Dermis blood vessel endothelial cell (primary cell): Measurements from ENCODE around the gene NAA60. TPM values are rescaled to one million over a fixed set of nuclear protein-coding genes. Genes with fewer than 3 reads are reported as not detected.

Experiments used
- DNase-seq: peaks from one replicate; pipeline ENCODE4 v3.0.0; 2010
- total RNA-seq: library from RNA; depleted of rRNA; stranded (reverse); fragments of >200 nt; gene quantifications from 2 replicates; pipeline ENCODE4 v1.2.3, GENCODE V29; 2014

NAA60 gene
- 19.9 and 22.8 TPM in 2 replicates for total RNA-seq

DNA sequence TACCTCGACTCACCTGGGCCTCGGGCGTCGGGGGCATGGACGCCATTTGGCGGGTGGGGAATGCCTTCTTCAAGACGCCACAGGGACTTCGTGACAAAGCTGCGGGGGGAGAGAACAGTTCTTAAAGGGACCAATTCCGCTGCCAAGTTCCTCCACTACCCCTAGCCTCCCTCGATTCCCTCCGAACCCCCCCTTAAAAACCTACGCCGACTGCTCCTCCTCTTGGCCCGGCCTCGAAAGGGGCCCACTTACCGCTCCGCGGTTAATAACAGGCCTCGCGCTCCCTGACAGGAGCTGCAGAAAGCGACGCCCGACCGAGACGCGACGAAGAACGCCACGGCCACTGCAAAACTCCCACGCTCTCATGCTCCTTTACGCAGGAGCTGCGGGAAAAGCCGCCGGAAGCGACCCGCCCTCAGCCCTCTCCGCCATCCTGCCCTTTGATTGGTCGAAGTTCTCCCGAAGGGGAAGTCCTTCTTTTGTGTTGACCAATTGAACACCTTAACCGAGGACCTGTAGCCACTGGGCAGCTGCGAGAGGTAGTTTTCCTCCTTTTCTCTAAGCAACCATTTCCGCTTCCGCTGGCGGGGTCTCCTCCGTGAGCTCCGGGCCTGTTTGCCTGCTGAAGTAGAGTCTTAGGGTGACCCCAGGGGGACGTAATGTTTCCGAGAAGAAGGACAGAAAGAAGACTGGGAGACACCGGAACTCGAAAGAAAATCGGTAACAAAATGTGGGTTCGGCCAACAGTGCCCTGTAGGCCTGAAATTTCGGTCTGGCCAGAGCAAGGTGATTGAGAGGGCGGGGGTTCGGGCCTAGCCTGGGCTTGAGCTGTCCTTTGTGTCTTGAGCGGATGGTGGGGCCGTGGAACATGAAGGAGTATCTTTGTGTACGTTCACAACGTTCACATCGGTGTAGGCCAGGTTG, at the start of gene NAA60, which contains the start of gene ZNF597:
Gene NAA60 (plus strand): TSS at position 573 of the 924 bp plus-strand sequence. CDS start 32,548 bp downstream, outside the sequence.
Gene ZNF597 (minus strand): TSS at position 397 of the 924 bp plus-strand sequence. CDS start 351 bp downstream, at position 46.
- DNase-seq = peak; percentile 93

DNA sequence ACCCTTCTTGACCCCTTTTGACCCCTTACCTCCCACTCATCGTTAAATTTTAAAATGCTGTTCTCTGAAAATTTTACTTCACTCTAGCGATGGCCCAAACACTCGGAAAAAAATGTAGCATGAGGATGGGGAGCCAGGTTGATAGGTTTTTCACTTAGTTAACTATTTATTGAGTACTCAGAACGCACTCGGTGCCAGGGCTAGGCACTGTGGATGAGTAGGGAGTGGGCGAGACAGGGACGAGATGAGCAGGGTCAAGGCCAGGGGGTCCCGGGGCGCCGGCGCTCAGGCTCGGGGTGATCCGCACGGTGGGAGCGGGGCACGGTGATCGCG, 43.1 kb upstream of the NAA60 start:
- DNase-seq = no peak

DNA sequence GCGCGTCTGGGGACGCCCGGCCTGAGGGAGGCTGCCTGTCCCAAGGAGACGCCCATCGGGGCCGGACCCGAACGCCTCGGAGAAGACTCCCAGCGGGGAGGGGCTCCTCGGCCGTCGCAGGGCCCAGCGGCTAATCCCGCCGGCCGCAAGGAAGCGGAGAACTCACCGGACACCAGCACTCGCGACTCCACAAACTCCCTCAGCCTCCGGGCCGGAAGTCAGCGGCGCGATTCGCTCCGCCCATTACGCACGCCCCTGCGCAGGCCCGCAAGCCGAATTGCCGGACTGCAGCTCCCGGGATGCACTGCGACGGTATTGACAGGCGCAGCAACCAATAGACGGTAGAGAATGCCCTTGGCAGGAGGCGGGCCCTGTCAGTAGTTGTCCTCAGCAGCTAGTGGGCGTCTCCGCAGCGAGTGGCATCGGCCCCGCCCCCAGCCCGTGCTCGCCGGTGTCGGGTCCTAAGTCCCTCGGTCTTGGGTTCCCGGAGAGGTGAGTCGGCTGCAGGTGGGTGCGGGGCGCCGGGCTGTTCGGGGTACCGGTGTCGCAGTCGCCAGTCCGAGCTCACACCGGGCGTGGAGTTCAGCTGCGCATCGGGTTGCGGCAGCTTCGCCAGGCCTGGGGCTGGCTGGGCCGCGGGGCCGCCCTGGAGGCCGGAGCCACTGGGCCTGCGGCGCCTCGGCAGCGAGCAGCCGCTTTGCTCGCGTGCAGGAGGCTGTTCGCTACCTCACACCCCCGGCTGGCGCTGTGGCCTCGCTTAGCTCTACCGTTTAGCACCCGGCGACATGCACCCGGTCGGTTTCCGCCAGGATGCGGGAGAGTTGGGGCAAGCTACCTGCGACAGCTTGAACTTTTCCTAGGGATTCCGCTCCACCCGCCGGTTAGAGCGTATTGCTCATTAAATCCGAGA, 42.4 kb upstream of the NAA60 start, which contains the start of the genes ZNF174 and ZSCAN32:
Gene ZNF174 (plus strand): TSS at position 437 of the 910 bp plus-strand sequence. CDS start 790 bp downstream, outside the sequence.
Gene ZSCAN32 (minus strand): TSS at position 226 of the 910 bp plus-strand sequence. CDS start 3,447 bp downstream, outside the sequence.
- peak; percentile 99 for DNase-seq

DNA sequence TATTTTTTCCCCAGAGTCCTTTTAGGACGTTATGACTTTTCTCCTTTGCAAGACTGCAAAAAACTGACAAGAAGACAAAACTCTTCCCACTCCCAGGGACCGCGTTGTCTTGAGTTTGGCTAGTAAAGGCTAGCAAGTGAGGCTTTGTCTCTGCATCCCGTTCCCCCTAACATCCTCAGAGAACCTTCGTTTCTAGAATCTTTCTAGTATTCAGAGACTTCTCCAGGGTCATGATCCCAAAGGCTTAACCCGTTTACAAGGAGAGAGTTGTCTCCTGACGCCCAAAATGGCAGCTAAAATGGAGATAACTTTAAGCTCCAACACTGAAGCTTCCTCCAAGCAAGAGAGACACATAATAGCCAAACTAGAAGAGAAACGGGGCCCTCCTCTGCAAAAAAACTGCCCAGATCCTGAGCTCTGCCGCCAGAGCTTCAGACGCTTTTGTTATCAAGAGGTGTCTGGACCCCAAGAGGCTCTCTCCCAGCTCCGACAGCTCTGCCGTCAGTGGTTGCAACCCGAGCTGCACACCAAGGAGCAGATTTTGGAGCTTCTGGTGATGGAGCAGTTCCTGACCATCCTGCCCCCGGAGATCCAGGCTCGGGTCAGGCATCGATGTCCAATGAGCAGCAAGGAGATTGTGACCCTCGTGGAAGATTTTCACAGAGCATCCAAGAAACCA, 41.6 kb upstream of the NAA60 start:
- peak; percentile 20 for DNase-seq

DNA sequence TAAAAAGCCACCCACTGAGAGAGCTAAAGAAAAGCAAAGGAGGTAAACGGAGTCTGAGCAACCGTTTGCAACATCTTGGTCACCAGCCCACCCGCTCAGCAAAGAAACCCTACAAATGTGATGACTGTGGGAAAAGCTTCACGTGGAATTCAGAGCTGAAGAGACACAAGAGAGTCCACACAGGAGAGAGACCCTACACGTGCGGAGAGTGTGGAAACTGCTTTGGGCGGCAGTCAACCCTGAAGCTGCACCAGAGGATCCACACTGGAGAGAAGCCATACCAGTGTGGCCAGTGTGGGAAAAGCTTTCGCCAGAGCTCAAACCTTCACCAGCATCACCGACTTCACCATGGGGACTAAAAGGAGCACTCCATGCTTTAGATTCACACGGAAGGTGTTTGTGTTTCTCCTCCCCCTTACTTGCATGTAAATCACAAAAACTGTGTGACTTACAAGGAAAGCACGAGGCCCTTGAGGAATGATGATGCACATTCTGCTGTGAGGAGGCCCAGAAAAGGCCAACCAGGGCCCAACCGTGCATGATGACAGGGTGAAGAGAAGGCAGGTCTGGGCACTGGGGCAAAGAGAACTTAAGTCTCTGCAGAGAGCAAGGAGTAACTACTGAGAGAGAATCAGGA, 34.8 kb upstream of the NAA60 start:
- DNase-seq = no peak

DNA sequence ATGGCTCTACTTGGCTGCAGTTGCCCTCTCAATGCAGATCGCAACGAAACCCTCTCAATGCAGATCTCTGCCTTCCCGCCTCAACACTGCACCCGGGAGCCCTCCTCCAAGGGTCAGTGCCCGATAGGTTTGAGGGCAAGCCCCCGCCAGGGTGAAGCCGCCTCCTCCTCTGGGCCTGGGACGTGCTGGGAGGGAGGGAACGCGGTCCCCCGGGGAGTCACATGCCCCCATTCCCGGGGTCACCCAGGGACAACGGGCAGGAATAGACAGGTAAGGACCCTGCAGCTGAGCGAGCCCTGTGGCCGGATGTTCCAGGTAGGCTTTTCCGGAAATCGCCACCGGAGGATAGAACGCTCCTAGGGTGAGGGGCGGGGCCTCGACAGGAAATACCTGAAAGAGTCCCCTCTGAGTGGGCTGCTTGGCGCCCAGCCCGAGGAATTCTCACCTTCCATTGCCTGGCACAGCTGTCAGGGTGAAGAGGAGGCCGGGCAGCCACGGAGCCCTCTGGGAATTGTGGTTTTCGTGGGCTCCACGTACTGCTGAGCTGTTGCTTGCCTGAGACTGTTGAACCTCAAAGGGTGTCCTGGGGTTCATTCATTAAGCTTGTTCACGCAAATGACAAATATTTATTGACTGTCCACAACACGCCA, 29.6 kb upstream of the NAA60 start:
- DNase-seq = no peak

DNA sequence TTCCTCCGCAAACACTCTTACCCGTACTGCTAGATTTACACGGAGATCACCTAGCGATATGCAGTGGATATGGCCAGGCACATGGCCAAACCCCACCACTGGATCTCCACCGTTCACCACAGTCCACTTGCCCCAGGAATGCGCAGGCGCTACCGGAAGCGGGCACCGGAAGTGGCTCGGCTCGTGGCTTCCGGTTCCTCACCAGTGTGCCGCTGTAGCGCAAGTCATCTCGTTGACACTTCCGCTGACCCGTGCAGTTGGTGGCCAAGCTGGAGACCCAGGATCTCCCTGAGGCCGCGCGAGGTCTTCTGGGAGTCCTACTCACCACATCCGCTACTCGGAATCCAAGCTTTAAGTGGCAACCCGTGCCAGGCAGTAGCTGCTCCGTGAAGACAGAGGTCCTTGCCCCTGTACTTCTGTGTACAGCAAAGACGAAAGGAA, 11.7 kb upstream of the NAA60 start:
- DNase-seq = peak; percentile 5

DNA sequence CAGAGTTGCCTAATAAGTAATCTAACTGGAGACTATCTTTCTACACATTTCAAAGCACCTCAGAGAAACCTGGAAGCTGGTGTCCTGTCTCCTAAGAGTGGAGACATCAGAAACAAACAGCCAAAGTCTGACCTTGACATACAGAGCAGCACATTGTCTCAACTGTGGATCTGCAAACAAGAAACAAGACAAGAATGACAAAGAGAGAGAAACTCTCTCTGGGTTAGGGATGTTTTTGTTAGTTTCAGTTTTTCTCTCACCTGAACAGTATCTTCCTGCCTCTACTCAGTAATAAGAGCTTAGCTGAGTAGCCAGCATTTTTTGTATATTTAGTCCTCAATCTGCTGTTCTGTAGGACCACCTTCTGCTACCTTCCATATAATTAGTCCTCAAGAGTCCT, 9.1 kb upstream of the NAA60 start:
- no peak for DNase-seq

DNA sequence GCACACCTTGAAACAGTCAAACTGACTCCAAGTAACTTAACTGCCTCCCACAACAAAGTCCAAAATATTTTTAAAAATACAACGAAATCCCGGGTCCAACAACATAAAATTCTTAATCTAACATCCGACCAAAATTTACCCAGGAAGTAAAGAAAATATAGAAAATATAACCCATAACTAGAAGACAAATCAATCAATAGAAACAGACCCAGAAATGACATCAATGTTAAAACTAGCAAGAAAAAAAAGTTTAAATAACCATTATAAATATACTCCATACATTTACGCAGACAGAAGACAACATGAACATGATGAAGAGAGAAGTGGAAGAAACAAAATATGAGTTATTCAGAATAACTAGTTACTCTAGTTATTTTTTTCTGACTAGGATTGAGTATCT, 3.8 kb upstream of the NAA60 start:
- DNase-seq = no peak

DNA sequence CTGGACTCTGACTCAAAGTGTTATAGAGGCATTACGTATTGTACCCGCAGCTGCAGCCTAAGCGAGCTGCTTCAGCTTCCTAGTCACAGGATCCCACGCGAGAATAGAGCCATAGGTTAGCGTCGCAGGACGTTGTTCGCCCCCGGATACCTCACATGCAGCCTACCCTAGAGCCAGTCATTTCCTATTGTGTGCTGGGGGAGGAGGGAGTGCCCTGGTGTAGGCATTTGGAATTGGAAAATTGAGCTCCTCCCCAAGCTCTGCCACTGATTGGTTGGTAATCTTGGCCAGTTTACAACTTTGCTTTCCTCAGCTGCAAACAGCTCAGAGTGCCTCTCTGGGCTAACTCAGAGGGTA, 530 bp downstream of the NAA60 start:
- peak; percentile 91 for DNase-seq

DNA sequence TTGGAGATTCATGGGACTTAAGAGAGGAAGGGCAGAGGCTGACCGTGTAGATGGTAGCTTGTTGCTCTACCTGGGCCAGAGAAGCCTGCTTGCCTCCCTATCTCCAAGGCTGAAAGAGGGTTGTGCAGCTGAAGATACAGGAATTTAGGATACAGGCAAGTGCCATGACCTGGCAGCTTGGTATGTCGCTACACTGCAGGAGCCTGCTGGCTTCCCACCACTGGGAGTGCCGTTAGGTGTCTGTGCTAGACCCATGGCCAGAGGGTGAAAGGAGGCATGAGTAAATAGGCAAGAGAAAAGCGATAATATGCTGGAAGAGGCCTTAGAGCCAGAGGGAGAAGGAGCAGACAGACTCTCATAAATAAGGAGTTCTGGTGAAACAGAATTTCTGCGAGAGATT, 10.6 kb downstream of the NAA60 start:
- DNase-seq = no peak

DNA sequence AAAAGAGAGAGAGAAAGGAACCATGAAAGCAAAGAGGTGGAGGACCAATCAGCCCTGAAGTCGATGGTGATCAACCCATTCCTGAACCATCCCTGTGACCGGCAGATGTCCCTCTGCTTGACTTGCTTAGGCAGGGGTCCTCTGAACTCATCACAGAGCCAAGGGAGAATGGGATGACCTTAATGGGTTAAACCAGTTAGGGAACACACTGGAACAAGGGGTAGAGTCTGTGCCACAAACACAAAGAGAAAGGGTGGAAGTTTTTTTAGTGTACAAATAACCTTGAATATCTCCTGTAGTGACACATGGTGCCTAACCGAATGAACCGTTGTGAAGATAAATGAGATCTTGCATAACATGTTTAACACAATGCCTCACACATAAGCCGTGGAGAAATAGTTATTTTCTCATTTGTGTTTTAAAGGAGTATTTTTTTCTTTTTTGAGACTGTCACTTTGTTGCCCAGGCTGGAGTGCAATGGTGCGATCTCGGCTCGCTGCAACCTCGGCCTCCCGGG, 11.2 kb downstream of the NAA60 start:
- DNase-seq = no peak

DNA sequence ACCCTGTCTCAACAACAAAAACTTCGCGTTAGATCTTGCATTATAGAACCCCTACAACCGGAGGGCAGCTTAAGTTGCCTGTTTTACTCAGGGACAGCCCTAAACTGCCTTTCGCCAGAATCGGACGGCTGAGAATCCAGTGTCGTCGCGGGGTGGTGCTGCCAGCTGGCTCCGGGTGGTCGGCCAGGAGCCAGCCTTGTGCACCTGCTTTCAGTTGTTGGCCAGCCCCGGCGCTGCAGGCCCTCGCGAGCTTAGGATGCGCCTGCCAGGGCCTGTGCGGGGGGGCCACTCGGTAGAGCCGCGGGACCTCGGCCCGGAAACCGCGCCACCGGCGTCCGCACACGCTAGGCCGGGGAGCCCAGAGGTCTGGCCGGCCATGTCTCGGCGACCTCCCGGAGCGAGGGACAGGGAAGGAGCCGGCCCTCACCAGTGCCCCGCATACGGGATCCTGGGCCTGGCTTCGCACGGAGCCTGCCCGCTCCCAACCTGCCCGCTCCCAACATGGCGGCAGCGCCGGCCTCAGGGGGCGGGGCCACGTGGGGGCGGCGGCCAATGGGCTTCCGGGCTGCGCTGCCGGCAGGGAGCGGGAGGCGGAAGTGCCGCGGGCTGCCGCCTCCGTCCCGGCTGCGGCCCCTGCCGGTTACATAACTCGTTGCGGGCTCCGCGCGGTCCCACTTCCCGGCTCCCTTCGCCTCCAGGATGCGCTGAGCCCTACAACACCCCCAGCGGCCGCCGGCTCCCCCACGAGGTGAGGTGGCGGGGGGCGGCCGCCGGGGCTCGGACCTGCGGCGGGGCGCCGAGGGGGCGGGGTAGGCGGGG, 14.2 kb downstream of the NAA60 start:
- peak; percentile 94 for DNase-seq

DNA sequence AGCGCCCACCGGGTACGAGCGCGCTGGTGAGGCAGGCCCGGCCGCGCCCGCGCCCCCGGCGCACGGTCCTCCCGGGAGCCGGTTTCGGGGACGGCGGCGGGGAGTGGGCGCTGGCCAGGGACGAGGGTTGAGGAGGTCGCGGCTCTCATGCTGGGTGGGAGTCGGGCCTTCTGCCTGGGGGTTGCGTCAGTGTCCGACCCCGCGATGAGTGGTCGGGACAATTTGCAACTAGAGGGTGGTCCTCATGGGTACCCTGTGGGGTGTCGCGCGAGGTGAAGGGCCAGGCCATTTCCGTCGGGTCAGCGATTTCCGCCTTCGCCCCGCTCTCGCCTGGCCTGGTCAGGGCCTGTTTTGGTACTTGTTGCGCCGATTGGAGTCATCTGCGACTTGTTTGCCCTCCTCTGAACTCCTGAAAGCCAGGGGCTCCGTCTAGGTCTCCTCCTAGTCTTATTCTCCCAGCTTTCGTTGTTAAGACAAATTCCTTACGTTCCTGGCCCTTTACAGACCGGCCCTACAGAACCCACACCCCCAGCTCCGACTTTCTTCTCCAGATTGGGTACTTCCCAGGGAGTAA, 14.9 kb downstream of the NAA60 start:
- DNase-seq = peak; percentile 37

DNA sequence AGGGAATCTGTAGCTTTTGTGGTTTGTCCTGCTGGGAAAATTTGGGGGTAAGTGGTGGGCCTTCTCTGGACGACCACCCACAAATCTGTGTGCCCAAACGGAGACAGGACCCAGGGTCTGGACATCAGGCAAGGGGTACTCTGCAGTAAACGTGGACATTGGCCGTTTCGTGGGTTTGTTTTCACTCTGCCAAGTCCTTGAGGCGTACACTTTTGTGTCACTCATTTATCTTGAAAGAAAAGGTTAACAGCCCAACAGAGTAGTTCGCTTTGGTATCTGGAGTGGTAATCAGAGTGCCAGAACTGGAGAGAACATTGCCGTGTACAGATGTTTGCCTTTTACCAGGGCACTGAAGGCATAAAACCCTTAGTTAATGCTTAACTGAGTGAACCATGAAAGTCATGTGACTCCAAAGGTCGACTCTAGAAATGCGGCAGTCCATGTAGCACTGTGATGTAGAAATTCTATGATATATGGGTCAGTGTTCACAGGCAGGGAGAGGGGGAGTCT, 15.4 kb downstream of the NAA60 start:
- peak; percentile 26 for DNase-seq

DNA sequence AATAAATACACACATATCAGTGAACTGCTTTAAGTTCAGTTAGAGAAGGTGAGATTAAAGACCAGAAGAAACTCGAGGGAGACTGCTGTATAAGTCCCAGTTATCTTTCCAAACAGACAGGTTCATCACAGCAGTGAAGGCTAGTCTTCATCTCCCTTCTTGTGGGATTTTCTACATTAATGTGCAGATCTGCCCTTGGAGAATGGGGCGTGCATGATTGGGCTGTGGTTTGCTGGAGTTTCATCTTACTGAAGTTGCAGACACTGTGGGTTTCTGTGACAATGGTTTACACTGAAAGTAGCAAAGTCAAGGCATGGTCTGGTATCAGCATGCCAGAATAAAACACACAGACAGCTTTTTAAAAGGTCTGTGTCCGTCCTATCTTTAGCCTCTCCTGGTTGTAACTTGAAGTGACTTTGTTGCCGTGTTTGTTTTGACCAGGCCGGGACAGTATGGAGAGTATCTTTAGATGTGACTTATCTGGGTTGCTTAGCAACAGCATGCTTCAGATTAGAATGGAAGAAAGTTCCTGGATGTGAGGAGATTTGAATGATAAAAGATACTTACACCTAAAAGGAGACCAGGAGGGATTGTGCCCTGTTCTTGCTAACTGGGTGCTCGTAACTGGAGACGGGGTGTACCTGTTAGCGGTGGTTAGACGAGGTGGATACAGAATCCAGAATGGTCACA, 16.1 kb downstream of the NAA60 start:
- DNase-seq = no peak

DNA sequence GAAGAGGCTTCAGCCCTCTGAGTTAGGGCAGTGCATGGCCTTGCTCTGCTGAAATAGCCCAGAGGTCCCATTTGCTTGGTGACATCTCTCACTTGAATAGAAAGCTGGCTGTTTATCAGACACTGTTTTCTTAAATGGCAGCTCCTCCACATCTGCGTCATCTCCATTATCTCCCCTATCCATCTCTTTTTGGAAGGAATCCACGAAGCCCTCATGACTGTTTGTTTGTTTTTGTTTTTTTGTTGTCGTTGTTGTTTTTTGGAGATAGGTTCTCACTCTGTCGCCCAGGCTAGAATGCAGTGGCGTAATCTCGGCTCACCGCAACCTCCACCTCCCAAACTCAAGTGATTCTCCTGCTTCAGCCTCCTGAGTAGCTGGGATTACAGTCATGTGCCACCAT, 16.6 kb downstream of the NAA60 start:
- no peak for DNase-seq

DNA sequence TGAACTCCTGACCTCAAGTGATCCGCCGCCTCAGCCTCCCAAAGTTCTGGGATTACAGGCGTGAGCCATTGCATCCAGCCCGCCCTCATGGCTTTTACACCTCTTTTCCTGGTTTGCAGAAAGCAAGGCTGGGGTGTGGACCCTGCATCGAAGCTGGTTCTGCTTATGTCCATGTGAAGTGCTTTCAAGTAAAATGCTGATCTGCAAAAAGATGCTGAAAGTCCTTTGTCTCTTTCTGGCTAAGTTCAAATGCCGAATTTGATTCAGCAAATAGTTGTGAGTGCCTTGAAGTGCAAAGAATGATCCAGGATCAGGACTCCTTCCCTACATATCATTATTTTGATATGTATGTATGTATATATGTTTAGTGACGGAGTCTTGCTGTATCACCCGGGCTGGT, 17.1 kb downstream of the NAA60 start:
- no peak for DNase-seq

DNA sequence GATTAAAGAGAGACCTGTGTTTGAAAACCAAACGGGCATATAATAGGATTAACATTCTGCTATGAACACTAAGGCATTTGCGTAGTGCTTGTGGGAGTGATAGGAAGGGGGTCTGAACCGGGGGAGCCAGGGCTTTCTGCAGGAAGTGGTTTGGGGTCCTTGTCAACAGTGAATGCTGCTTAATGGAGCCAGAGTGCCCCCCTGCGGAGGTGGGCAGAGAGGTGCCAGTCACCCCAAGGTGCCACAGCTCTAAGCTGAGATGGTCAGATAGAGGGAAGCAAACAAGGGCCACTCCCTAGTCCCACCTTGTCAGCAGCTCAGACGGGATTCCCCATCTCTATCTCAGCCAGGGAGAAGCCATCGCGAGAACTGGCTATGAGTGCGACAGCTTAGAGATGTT, 17.7 kb downstream of the NAA60 start:
- no peak for DNase-seq
